ENCODE results near the gene CPVL.

The CPVL gene

GRCh38 chr7:29090836-29091601 is 55.3 kb downstream of the CPVL start:
- DNase-seq (ENCODE audit: low read depth), result no peak

DNA sequence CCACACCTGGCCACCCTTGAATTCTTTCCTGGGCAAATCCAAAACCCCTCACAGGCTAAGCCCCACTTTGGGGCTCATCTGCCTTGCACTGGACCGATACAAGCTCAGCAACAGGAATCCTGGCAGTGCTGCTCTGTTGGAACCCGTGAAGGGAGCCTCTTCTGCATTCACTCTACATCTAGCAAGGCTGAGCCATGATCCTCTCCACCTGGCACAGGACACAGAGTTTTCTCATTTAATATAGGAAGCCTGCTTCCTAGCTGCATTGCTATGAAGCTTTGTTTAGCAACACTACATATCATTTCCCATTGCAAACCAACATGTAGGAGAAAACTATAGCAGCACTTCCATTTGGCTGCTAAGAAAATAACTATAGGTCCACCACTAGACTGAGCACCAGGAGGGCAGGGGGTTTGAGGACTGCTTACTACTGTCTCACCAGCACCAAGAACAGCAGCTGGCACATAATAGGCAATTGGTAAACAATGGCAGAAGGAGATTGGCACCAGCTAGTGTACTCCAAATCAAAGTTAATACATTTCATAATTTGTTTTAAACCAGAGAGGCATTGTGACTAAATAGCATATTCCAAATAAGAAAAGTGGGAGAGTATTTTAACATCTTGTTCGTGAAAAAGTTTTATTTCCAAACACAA is 56.1 kb downstream of the CPVL start:
- DNase-seq (ENCODE audit: low read depth), result no peak

GRCh38 chr7:29087840-29088170 is 58.5 kb downstream of the CPVL start:
- no peak for DNase-seq (ENCODE audit: low read depth)

GRCh38 chr7:29086545-29086944 is 59.8 kb downstream of the CPVL start:
- DNase-seq (ENCODE audit: low read depth), result no peak

DNA sequence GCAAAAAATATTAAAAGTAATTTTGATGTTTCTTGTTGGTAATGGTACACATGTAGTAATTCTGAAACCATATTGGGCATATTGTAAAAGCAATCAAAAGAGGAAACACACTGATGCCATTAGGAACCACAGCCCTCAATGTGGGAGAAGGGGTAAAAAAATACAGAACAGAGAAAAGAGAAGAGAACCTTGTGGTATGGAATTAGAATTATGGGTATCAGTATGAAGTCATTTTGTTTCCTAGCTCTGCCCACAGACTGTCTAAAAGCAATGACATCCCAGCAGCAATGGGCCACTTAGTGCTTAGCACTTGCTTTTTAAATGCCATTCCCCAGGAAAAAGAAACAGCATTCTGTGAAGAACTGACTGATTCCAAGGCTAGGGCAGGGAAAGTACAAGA is 61.5 kb downstream of the CPVL start:
- DNase-seq (ENCODE audit: low read depth), result no peak

DNA sequence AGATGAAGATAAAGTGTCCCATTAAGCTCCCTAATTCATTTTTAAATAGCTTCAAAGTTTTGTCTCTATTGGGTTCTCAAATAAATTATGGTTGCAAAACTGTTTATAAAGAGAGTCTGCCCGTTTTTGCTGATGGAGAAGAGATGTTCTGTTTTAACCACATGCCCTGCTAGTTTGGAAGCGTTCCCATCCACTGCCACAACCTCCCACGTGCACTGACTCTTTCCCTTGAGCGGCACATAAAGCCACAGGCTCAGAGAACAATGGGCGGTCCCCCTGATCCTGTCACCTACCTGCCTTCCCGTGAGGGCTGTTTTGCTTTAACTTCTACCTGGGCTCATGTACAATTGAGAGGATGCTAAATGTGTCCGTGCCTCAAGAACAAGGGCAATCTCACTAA is 65.5 kb downstream of the CPVL start:
- no peak for DNase-seq (ENCODE audit: low read depth)

DNA sequence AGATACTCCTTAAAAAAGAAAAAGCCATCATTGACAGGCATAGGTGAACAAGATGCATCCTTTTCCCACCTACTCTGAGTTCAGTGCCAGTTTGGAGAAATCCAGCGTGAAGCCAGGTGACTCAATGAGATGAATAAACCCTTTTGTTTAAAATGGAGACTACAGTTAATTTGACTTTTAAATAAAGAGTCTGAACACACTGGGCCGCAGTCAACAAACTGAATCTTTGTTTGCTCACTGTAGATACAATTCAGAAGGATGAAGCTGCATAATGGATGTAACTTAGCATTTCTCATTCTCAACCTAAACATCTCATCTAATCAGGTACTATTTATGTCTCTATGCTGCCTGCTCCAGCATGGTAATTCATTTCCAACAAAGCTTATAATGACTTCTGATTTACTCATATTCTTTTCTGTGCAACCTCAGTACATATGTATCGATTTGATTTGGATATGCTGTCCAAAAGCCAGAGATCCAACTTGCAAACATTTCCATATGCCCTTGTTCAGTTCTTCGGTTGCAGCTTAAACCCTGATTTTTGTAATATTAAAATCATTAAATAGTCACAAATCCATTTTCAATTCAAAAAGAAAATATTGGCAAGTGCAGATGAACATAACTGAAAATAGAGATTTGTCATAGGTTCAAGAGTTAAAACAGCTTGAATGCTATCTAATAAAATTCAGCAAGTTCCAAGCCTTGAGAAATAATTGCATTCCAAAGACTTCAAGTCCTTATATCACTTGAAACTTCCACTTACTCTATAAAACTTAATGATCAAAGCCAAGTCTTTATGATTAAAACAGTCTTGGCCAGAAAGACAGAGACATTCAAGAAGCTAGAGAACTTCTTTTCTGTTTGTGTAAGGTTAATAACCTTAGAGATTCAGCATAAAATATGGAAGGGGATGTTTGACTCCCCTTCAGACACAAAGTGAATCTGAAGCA is 67.8 kb downstream of the CPVL start:
- no peak for DNase-seq (ENCODE audit: low read depth)

DNA sequence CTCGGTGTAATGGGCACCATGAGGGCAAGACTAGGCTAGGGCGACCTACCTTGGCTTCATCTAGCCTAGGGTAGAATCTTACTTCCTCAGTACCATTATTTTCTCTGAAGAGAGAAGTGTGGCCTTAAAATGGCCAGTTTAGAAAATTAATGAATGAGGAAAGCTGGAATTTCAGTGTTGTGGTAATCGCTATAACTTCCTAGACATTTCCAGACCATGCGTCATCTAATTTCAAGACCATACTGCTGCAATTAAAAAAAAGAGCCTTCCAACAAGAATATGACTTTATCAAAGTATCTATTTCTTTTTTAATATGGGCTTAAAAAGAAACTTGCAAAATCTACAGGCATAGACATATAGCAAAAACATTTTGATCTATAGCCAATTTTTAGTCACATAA is 68.5 kb downstream of the CPVL start:
- DNase-seq (ENCODE audit: low read depth), result no peak

- no peak for DNase-seq (ENCODE audit: low read depth)
Measured at GRCh38 chr7:29077176-29077575, 69.2 kb downstream of the CPVL start.

- DNase-seq (ENCODE audit: low read depth), result no peak
Measured at GRCh38 chr7:29076631-29077030, 69.7 kb downstream of the CPVL start.

- no peak for DNase-seq (ENCODE audit: low read depth)
Measured at GRCh38 chr7:29075606-29076005, 70.7 kb downstream of the CPVL start.

GRCh38 chr7:29071203-29071874 is 75.0 kb downstream of the CPVL start:
- no peak for DNase-seq (ENCODE audit: low read depth)

- DNase-seq (ENCODE audit: low read depth), result no peak
Measured at GRCh38 chr7:29066641-29067040, 79.7 kb downstream of the CPVL start.

GRCh38 chr7:29065181-29065857 is 81.0 kb downstream of the CPVL start:
- no peak for DNase-seq (ENCODE audit: low read depth)

GRCh38 chr7:29063872-29064271 is 82.5 kb downstream of the CPVL start:
- DNase-seq (ENCODE audit: low read depth), result no peak

GRCh38 chr7:29063236-29063635 is 83.1 kb downstream of the CPVL start:
- no peak for DNase-seq (ENCODE audit: low read depth)

DNA sequence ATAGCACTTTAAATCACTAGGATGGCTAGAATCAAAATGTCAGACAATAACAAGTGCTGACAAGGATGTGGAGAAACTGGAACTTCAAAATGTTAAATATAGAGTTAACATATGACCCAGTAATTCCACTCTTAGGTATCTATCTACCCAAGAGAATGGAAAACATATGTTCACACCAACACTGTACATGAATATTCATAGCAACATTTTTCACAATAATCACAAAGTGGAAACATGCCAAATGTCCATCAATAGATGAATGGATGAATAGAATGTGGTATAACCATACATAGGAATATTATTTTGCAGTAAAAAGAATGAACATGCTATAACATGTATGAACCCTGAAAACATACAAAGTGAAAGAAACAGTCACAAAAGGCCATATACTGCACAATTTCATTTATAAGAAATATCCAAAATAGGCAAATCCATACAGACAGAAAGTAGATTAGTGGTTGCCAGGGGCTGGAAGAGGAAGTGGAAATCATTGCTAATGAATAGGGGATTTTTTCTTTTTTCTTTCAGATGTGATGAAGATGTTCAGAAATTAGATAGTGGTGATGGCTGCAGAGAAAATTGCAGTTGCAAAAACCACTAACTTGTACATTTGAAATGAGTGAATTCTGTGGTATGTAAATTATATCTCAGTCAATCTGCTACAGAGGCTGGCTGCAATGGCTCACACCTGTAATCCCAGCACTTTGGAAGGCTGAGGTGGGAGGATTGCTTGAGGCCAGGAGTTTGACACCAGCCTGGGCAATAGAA is 93.0 kb downstream of the CPVL start:
- no peak for DNase-seq (ENCODE audit: low read depth)

- DNase-seq (ENCODE audit: low read depth), result no peak
Measured at GRCh38 chr7:29046978-29047377, 99.4 kb downstream of the CPVL start.

DNA sequence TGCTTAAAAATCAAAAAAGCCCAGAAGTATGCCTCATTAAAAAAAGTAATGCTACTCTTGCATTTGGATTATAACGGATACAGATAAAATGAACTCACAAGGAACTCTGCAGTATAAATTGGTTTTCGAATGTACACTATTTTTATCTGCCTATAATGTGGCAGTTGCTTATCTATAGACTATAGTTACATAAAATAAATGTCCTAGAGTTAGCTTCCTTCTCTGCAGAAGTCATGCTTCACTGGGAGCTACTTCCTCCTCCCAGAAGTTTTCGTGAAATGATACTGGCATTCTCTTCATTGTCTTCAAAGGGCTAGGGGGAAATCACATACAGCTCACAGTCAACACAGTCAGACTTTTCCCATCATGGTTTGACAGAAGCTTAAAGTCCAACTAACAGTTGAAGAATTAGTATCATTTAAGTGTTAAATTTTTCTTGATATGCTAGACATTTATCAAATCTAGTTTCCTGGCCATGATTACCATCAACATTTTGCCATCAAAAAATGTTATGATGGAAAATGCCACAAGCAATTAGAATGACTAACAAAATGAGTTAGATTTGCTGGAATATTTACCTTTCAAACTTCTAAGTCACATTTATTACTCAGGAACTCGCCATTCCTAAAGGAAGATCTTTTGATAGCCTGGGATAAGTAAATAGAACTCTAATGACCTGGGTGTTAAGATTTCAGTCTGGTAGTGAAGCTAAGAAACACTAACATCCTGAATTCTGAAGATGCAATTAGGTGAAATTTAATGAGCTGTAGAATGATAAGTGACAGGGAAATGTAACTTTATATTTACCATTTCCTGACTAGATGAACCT is 100.9 kb downstream of the CPVL start:
- DNase-seq (ENCODE audit: low read depth), result no peak

- no peak for DNase-seq (ENCODE audit: low read depth)
Measured at GRCh38 chr7:29044554-29044953, 101.8 kb downstream of the CPVL start.
